Neural cell (in vitro differentiated cells): Measurements from ENCODE around the gene LY6G6D. TPM values are rescaled to one million over a fixed set of nuclear protein-coding genes. Genes with fewer than 3 reads are reported as not detected.

Experiments
- H2AFZ ChIP-seq: fragments of 200-600, 300-800 bp; sonication (generic), shearing (Covaris generic); 2 replicates; pipeline ENCODE4 v1.6.0; 2014; ENCODE audit warnings: low read depth, mild to moderate bottlenecking, antibody characterized with exemption, low read length, moderate library complexity
- H3F3A ChIP-seq: fragments of 200-600 bp; shearing (Covaris generic); 2 replicates; pipeline ENCODE4 v1.6.1; 2016; ENCODE audit warnings: mild to moderate bottlenecking, moderate library complexity, mixed read lengths, antibody characterized with exemption, low read length; ENCODE audit not compliant: insufficient read depth, poor library complexity, severe bottlenecking
- H3K27ac ChIP-seq: fragments of 200-600, 300-800 bp; sonication (generic), shearing (Covaris generic); 2 replicates; pipeline ENCODE4 v1.5.1; 2014; ENCODE audit warnings: mild to moderate bottlenecking, low read length, moderate library complexity
- H3K27me3 ChIP-seq: fragments of 300-800, 200-600 bp; sonication (generic), shearing (Covaris generic); 2 replicates; pipeline ENCODE4 v1.6.0; 2014; ENCODE audit warnings: mild to moderate bottlenecking, low read depth, low read length, moderate library complexity; ENCODE audit not compliant: insufficient read depth
- H3K36me3 ChIP-seq: fragments of 300-800, 200-600 bp; sonication (generic), shearing (Covaris generic); 2 replicates; pipeline ENCODE4 v1.5.1; 2014; ENCODE audit warnings: mild to moderate bottlenecking, antibody characterized with exemption, low read length, moderate library complexity; ENCODE audit not compliant: insufficient read depth
- H3K4me2 ChIP-seq: fragments of 300-800, 200-600 bp; sonication (generic), shearing (Covaris generic); 2 replicates; pipeline ENCODE4 v1.6.0; 2014; ENCODE audit warnings: mild to moderate bottlenecking, low read length
- H3K4me3 ChIP-seq: fragments of 300-800, 200-600 bp; sonication (generic), shearing (Covaris generic); 2 replicates; pipeline ENCODE4 v1.5.1; 2014; ENCODE audit warnings: mild to moderate bottlenecking, low read length, moderate library complexity
- H3K79me2 ChIP-seq: fragments of 200-600 bp; shearing (Covaris generic); replicated peaks from 2 replicates; pipeline ENCODE4 v1.6.0; 2014; ENCODE audit warnings: mild to moderate bottlenecking, low read length, moderate library complexity; ENCODE audit not compliant: insufficient read depth
- H3K9ac ChIP-seq: fragments of 300-800, 200-600 bp; sonication (generic), shearing (Covaris generic); 2 replicates; pipeline ENCODE4 v1.6.1; 2016; ENCODE audit warnings: mild to moderate bottlenecking, low read length, mixed read lengths
- H3K9me2 ChIP-seq: fragments of 200-600 bp; shearing (Covaris generic); 2 replicates; pipeline ENCODE4 v1.6.1; 2016; ENCODE audit warnings: mild to moderate bottlenecking, low read length, mixed read lengths; ENCODE audit not compliant: insufficient read depth
- H3K9me3 ChIP-seq: fragments of 200-600, 300-800 bp; sonication (generic), shearing (Covaris generic); 2 replicates; pipeline ENCODE4 v1.6.1; 2016; ENCODE audit warnings: mild to moderate bottlenecking, mixed run types, low read length, moderate library complexity, mixed read lengths
- H4K20me1 ChIP-seq: fragments of 200-600 bp; shearing (Covaris generic); 2 replicates; pipeline ENCODE4 v1.6.1; 2016; ENCODE audit warnings: mild to moderate bottlenecking, mixed run types; ENCODE audit not compliant: insufficient read depth
- EP300 ChIP-seq: fragments of 450-650 bp; conservative IDR thresholded peaks from 2 replicates; pipeline ENCODE4 v1.6.1; 2014; ENCODE audit warnings: antibody characterized with exemption, mild to moderate bottlenecking, moderate library complexity; ENCODE audit not compliant: poor library complexity, severe bottlenecking
- EZH2 ChIP-seq: fragments of 200-600, 300-800 bp; shearing (Covaris generic), sonication (generic); IDR thresholded peaks from 2 replicates; pipeline ENCODE4 v1.6.1; 2014; ENCODE audit warnings: antibody characterized with exemption, low read length, borderline replicate concordance, mild to moderate bottlenecking; ENCODE audit not compliant: insufficient read depth, poor library complexity, severe bottlenecking
- MXI1 ChIP-seq: fragments of 450-650 bp; conservative IDR thresholded peaks from 2 replicates; pipeline ENCODE4 v1.6.1; 2014; ENCODE audit warnings: antibody characterized with exemption, mild to moderate bottlenecking; ENCODE audit not compliant: poor library complexity, severe bottlenecking
- POLR2AphosphoS5 ChIP-seq: IDR thresholded peaks from 2 replicates; pipeline ENCODE4 v1.6.1; 2012
- RAD21 ChIP-seq: fragments of 450-650 bp; conservative IDR thresholded peaks from 2 replicates; pipeline ENCODE4 v1.6.1; 2014; ENCODE audit warnings: antibody characterized with exemption, mild to moderate bottlenecking, moderate library complexity
- REST ChIP-seq: IDR thresholded peaks from 2 replicates; pipeline ENCODE4 v1.6.1; 2012; ENCODE audit warnings: borderline replicate concordance
- SMC3 ChIP-seq: fragments of 450-650 bp; conservative IDR thresholded peaks from 2 replicates; pipeline ENCODE4 v1.6.1; 2014; ENCODE audit warnings: antibody characterized with exemption, mild to moderate bottlenecking, moderate library complexity; ENCODE audit not compliant: poor library complexity
- TAF1 ChIP-seq: IDR thresholded peaks from 2 replicates; pipeline ENCODE4 v1.6.1; 2012; ENCODE audit warnings: low read depth
- polyA plus RNA-seq: library from polyadenylated mRNA; depleted of rRNA; stranded (reverse); fragments of >200 nt; gene quantifications from 2 replicates; pipeline ENCODE4 v1.2.3, GENCODE V29; 2014
- small RNA-seq, 3 experiments: library from RNA; depleted of rRNA; stranded (forward); fragments of <200 nt; gene quantifications; one replicate each; pipeline ENCODE3, GENCODE V24; 2012
- TF ChIP-seq, protein P1 (sequence below): fragments of 450-650 bp; IDR thresholded peaks from 2 replicates; pipeline ENCODE4 v1.5.1; 2014; ENCODE audit warnings: antibody characterized with exemption, mild to moderate bottlenecking, moderate library complexity; ENCODE audit not compliant: poor library complexity, severe bottlenecking

The LY6G6D gene
- polyA plus RNA-seq, 1 donor from 2014 or later: not detected

DNA sequence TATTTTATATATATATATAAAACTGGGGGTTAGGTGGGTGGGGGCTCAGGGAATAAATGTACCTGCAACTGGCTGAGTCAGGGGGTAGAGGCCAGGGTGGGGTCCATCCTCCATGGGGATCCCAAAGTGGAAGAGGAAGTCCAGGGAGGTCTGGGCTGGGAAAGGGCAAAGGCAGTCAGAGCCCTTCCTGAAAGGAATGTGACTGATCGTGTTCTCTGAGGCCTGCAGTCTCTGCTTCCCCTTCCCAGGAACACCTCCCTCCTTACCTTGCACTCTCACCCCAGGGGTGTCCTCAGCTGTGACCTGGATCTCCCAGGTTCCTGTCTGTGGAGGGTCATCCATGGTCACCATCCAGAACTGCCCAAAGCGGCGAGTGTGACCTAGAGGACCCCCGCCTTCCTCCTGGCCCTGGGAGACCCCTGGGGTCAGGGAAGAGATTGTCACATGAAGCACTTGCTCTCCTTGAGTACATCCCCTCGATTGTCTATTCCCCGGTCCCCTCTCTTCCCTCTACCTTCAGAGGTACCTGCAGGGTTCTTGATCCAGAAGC lies 52.0 kb downstream of the LY6G6D start:
- no peaks in the 10 kb centered on the region for H3K9me3 ChIP-seq
- no peaks in the 10 kb centered on the region for H3K36me3 ChIP-seq
- no peak overlapping the region for H3K4me2 ChIP-seq
- H3K27ac ChIP-seq: no peak overlapping the region
- H3K27me3 ChIP-seq: no peaks in the 10 kb centered on the region
- H3K9ac ChIP-seq: no peak overlapping the region
- H4K20me1 ChIP-seq: no peaks in the 10 kb centered on the region
- H2AFZ ChIP-seq: no peak overlapping the region
- no peak overlapping the region for H3K4me3 ChIP-seq
- no peaks in the 10 kb centered on the region for H3K79me2 ChIP-seq
- H3F3A ChIP-seq: no peaks in the 10 kb centered on the region
- H3K9me2 ChIP-seq: no peaks in the 10 kb centered on the region
- TF ChIP-seq RAD21 (no peak), EP300 (no peak), EZH2 (no peak), TAF1 (no peak), REST (no peak), POLR2AphosphoS5 (no peak), MXI1 (no peak), SMC3 (no peak)
- TF ChIP-seq, protein P1, sequence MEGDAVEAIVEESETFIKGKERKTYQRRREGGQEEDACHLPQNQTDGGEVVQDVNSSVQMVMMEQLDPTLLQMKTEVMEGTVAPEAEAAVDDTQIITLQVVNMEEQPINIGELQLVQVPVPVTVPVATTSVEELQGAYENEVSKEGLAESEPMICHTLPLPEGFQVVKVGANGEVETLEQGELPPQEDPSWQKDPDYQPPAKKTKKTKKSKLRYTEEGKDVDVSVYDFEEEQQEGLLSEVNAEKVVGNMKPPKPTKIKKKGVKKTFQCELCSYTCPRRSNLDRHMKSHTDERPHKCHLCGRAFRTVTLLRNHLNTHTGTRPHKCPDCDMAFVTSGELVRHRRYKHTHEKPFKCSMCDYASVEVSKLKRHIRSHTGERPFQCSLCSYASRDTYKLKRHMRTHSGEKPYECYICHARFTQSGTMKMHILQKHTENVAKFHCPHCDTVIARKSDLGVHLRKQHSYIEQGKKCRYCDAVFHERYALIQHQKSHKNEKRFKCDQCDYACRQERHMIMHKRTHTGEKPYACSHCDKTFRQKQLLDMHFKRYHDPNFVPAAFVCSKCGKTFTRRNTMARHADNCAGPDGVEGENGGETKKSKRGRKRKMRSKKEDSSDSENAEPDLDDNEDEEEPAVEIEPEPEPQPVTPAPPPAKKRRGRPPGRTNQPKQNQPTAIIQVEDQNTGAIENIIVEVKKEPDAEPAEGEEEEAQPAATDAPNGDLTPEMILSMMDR: no peak

Small RNAs within 50 kb of the gene (small RNA-seq; reads per million reads assigned to genes)
- gene LY6G6D (0 reads per million in 3 experiments), gene MIR4646 (0 to 0.03 (median 0) reads per million in 3 experiments), gene MSH5-SAPCD1 (0 reads per million in 3 experiments), gene RNU6-850P (0 reads per million in 3 experiments), gene SAPCD1 (0 reads per million in 3 experiments)

Other genes starting within 250 kb of the LY6G6D start
- gene MICB, start 217.2 kb upstream of the LY6G6D start, polyA plus RNA-seq: 0.14 TPM in 1 of 2 replicates, not detected in the other
- not detected in 2 replicates for gene MCCD1, start 186.4 kb upstream of the LY6G6D start, polyA plus RNA-seq
- 313 and 371 TPM in 2 replicates for gene DDX39B, start 173.3 kb upstream of the LY6G6D start, polyA plus RNA-seq
- gene ATP6V1G2, start 168.7 kb upstream of the LY6G6D start, polyA plus RNA-seq: 56.7 and 76.7 TPM in 2 replicates
- 88.7 and 92.8 TPM in 2 replicates for gene NFKBIL1, start 167.7 kb upstream of the LY6G6D start, polyA plus RNA-seq
- 0.56 TPM in 1 of 2 replicates, not detected in the other for gene LTA, start 143.1 kb upstream of the LY6G6D start, polyA plus RNA-seq
- gene TNF, start 139.8 kb upstream of the LY6G6D start, polyA plus RNA-seq: not detected in 2 replicates
- gene LTB, start 132.9 kb upstream of the LY6G6D start, polyA plus RNA-seq: not detected in 2 replicates
- not detected in 2 replicates for gene LST1, start 129.1 kb upstream of the LY6G6D start, polyA plus RNA-seq
- not detected in 2 replicates for gene NCR3, start 122.3 kb upstream of the LY6G6D start, polyA plus RNA-seq
- gene AIF1, start 100.1 kb upstream of the LY6G6D start, polyA plus RNA-seq: not detected in 2 replicates
- gene PRRC2A, start 94.6 kb upstream of the LY6G6D start, polyA plus RNA-seq: 39.9 and 51.0 TPM in 2 replicates
- 203 and 204 TPM in 2 replicates for gene BAG6, start 62.7 kb upstream of the LY6G6D start, polyA plus RNA-seq
- 1.3 and 4.4 TPM in 2 replicates for gene APOM, start 59.5 kb upstream of the LY6G6D start, polyA plus RNA-seq
- 17.2 and 24.3 TPM in 2 replicates for gene C6orf47, start 54.6 kb upstream of the LY6G6D start, polyA plus RNA-seq
- 18.4 and 21.9 TPM in 2 replicates for gene GPANK1, start 50.4 kb upstream of the LY6G6D start, polyA plus RNA-seq
- 130 and 135 TPM in 2 replicates for gene CSNK2B, start 49.3 kb upstream of the LY6G6D start, polyA plus RNA-seq
- gene LY6G5B, start 45.4 kb upstream of the LY6G6D start, polyA plus RNA-seq: 4.0 and 7.7 TPM in 2 replicates
- 13.4 and 26.6 TPM in 2 replicates for gene LY6G5C, start 34.3 kb upstream of the LY6G6D start, polyA plus RNA-seq
- gene ABHD16A, start 12.0 kb upstream of the LY6G6D start, polyA plus RNA-seq: 130 and 154 TPM in 2 replicates
- not detected in 2 replicates for gene LY6G6F, start 8.5 kb upstream of the LY6G6D start, polyA plus RNA-seq
- 0.78 and 0.88 TPM in 2 replicates for gene LY6G6C, start 6.4 kb downstream of the LY6G6D start, polyA plus RNA-seq
- not detected in 2 replicates for gene MPIG6B, start 8.0 kb downstream of the LY6G6D start, polyA plus RNA-seq
- gene DDAH2, start 14.0 kb downstream of the LY6G6D start, polyA plus RNA-seq: 386 and 410 TPM in 2 replicates
- gene CLIC1, start 21.2 kb downstream of the LY6G6D start, polyA plus RNA-seq: 5.5 and 5.7 TPM in 2 replicates
- gene MSH5, start 24.7 kb downstream of the LY6G6D start, polyA plus RNA-seq: 5.1 and 7.8 TPM in 2 replicates
- gene SAPCD1, start 47.3 kb downstream of the LY6G6D start, polyA plus RNA-seq: 1.3 TPM in 1 of 2 replicates, not detected in the other
- 5.3 and 5.7 TPM in 2 replicates for gene VWA7, start 62.0 kb downstream of the LY6G6D start, polyA plus RNA-seq
- gene VARS1, start 80.4 kb downstream of the LY6G6D start, polyA plus RNA-seq: 40.9 and 49.4 TPM in 2 replicates
- 68.5 and 87.6 TPM in 2 replicates for gene LSM2, start 91.6 kb downstream of the LY6G6D start, polyA plus RNA-seq
- gene HSPA1L, start 99.9 kb downstream of the LY6G6D start, polyA plus RNA-seq: 1.6 and 2.6 TPM in 2 replicates
- 50.9 and 54.5 TPM in 2 replicates for gene HSPA1A, start 100.2 kb downstream of the LY6G6D start, polyA plus RNA-seq
- gene HSPA1B, start 112.4 kb downstream of the LY6G6D start, polyA plus RNA-seq: 120 and 128 TPM in 2 replicates
- 40.9 and 47.0 TPM in 2 replicates for gene NEU1, start 147.5 kb downstream of the LY6G6D start, polyA plus RNA-seq
- gene SLC44A4, start 163.6 kb downstream of the LY6G6D start, polyA plus RNA-seq: 0.09 and 0.46 TPM in 2 replicates
- 102 and 121 TPM in 2 replicates for gene EHMT2, start 182.3 kb downstream of the LY6G6D start, polyA plus RNA-seq
- gene ZBTB12, start 186.7 kb downstream of the LY6G6D start, polyA plus RNA-seq: 19.2 and 21.4 TPM in 2 replicates
- 1.2 and 1.5 TPM in 2 replicates for gene C2, start 212.4 kb downstream of the LY6G6D start, polyA plus RNA-seq
- 0.97 TPM in 1 of 2 replicates, not detected in the other for gene CFB, start 230.7 kb downstream of the LY6G6D start, polyA plus RNA-seq
- 103 and 117 TPM in 2 replicates for gene NELFE, start 243.6 kb downstream of the LY6G6D start, polyA plus RNA-seq
- 48.2 and 51.7 TPM in 2 replicates for gene SKIC2, start 243.8 kb downstream of the LY6G6D start, polyA plus RNA-seq